Testis (tissue), 3 donors: ENCODE measurements around the gene SFXN1. TPM values are rescaled to one million over a fixed set of nuclear protein-coding genes. Genes with fewer than 3 reads are reported as not detected.
"Not testable (repeated sequence)": the region's sequence is repeated elsewhere in the genome, so short reads cannot be mapped to it uniquely, and the experiment has no call there.

ENCODE experiments used
- DNase-seq: peaks from one replicate; pipeline ENCODE4 v3.0.0-alpha.2; 2019
- H3K27ac ChIP-seq, 2 donors: fragments of 200-600 bp; sonication (generic); one replicate each; pipeline ENCODE4 v1.5.1; 2019
- H3K27me3 ChIP-seq: fragments of 200-600 bp; sonication (generic); one replicate; pipeline ENCODE4 v1.5.1; 2019
- H3K36me3 ChIP-seq: fragments of 200-600 bp; sonication (generic); one replicate; pipeline ENCODE4 v1.5.1; 2017; ENCODE audit warnings: low read depth; ENCODE audit errors: missing control alignments
- H3K4me1 ChIP-seq: fragments of 200-600 bp; sonication (generic); one replicate; pipeline ENCODE4 v1.5.1; 2019
- H3K4me3 ChIP-seq, 2 donors: fragments of 200-600 bp; sonication (generic); one replicate each; pipeline ENCODE4 v1.5.1; 2017 to 2019
- H3K9me3 ChIP-seq: fragments of 200-600 bp; sonication (generic); one replicate; pipeline ENCODE4 v1.5.1; 2017
- POLR2A ChIP-seq: fragments of 450-650 bp; IDR thresholded peaks from one replicate; pipeline ENCODE4 v1.6.1; 2017; ENCODE audit warnings: antibody characterized with exemption, mild to moderate bottlenecking, moderate library complexity
- WGBS, 2 donors: methylation state at CpG; one replicate each; pipeline ENCODE4 v1.1.5; 2018; 5-methylcytosine and 5-hydroxymethylcytosine counted together
- intact Hi-C: fragments of 100-400 bp; cut with DNase I; formaldehyde crosslinking; loops from one replicate; pipeline ENCODE4 v1.15.1; 2023; ENCODE audit warnings: low total_unique reads
- polyA plus RNA-seq: library from polyadenylated mRNA; stranded (reverse); fragments of 350-450 nt; fragmentation: Illumina TruSeq; extraction: RNeasy Lipid Tissue Mini Kit (QIAGEN cat#74804); gene quantifications from one replicate; pipeline ENCODE4 v1.2.3, GENCODE V29; 2014; ENCODE audit warnings: low read depth, low replicate concordance; ENCODE audit not compliant: insufficient read depth
- total RNA-seq, 2 donors: library from RNA; depleted of rRNA; stranded (reverse); fragments of >200 nt; gene quantifications; one replicate each; pipeline ENCODE4 v1.2.3, GENCODE V29; 2016
- TF ChIP-seq, protein P1 (sequence below), 3 experiments: fragments of 450-650 bp in 2 of 3; fragments of 200-600 bp in 1 of 3; sonication (generic) in 1 of 3; IDR thresholded peaks; one replicate each; pipeline ENCODE4 v1.5.1; 2016 to 2019; ENCODE audit warnings: antibody characterized with exemption in 3 of 3, mild to moderate bottlenecking in 2 of 3, moderate library complexity in 1 of 3

SFXN1 gene
- total and polyA plus RNA-seq, 3 donors from 2014 or later, result 22.6 to 44.5 (median 29.3) TPM

DNA sequence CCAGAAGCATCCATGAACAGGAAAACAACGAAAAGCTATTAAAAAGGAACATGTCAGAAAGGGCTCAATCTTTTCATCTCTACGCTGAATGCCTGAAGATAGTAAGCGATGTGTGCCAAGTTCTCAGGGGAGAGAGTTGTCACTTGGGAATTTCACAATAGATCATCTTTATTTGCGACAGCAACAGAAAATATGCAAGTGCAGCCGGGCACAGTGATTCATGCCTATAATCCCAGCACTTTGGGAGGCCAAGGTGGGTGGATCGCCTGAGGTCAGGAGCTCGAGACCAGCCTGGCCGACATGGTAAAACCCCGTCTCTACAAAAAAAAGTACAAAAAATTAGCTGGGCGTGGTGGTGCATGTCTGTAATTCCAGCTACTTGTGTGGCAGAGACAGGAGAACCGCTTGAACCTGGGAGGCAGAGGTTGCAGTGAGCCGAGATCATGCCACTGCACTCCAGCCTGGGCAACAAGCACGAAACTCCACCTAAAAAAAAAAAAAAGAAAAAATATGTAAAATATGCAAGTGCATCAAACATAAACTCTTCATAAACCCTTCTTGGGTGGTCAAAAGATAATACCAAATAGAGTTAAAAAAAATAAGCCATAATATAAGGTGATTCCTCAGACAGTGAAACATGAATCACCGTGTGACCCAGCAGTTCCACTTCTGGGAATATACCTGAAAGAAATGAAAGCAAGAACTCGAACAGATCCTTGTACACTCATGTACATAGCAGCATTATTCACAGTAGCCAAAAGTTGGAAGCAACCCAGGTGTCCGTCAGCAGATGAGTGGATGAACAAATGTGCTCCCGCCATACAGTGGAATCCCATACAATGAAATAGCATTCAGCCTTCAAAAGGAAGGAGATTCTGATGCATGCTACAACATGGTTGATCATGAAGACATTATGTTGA lies 16.2 kb downstream of the SFXN1 start:
- no peak overlapping the region for H3K4me3 ChIP-seq
- H3K27me3 ChIP-seq, result no peaks in the 10 kb centered on the region
- no peak overlapping the region for H3K27ac ChIP-seq
- no peaks in the 10 kb centered on the region for H3K4me1 ChIP-seq
- H3K36me3 ChIP-seq, result no peaks in the 10 kb centered on the region
- TF ChIP-seq, protein P1, sequence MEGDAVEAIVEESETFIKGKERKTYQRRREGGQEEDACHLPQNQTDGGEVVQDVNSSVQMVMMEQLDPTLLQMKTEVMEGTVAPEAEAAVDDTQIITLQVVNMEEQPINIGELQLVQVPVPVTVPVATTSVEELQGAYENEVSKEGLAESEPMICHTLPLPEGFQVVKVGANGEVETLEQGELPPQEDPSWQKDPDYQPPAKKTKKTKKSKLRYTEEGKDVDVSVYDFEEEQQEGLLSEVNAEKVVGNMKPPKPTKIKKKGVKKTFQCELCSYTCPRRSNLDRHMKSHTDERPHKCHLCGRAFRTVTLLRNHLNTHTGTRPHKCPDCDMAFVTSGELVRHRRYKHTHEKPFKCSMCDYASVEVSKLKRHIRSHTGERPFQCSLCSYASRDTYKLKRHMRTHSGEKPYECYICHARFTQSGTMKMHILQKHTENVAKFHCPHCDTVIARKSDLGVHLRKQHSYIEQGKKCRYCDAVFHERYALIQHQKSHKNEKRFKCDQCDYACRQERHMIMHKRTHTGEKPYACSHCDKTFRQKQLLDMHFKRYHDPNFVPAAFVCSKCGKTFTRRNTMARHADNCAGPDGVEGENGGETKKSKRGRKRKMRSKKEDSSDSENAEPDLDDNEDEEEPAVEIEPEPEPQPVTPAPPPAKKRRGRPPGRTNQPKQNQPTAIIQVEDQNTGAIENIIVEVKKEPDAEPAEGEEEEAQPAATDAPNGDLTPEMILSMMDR (IDR thresholded peaks at IDR 0.05), result no peak
- TF ChIP-seq POLR2A, result no peak
- intact Hi-C loops, result no loop called here
- DNase-seq, result no peak
- H3K9me3 ChIP-seq, result no peaks in the 10 kb centered on the region
- WGBS, 2 donors, result 83 to 85% methylated on average over 17 of the region's 17 CpGs

GRCh38 chr5:175501759-175502158 lies 23.4 kb downstream of the SFXN1 start:
- no peaks in the 10 kb centered on the region for H3K9me3 ChIP-seq
- H3K27ac ChIP-seq, result no peak overlapping the region
- no peak overlapping the region for H3K4me3 ChIP-seq
- 89% methylated on average over 7 of the region's 7 CpGs for WGBS, 2 donors
- intact Hi-C loops, result no loop called here
- no peaks in the 10 kb centered on the region for H3K4me1 ChIP-seq
- H3K36me3 ChIP-seq, result no peaks in the 10 kb centered on the region
- H3K27me3 ChIP-seq, result no peaks in the 10 kb centered on the region
- DNase-seq, result no peak
- TF ChIP-seq POLR2A, result no peak
- TF ChIP-seq, protein P1 (IDR thresholded peaks at IDR 0.05), result no peak

DNA sequence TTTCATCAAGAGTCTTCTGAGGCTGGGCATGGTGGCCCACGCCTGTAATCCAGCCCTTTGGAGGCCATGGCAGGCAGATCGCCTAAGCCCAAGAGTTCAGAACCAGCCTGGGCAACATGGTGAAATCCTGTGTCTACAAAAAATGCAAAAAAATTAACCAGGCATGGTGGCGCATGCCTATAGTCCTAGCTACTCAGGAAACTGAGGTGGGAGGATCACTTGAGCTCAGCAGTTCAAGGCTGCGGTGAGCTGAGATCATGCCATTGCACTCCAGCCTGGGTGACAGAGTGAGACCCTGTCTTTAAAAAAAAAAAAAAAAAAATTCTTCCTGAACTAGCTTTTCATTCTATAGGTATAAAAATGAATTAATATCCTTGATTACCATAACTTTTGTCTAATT lies 29.3 kb downstream of the SFXN1 start:
- H3K4me3 ChIP-seq, H3K9me3 ChIP-seq, intact Hi-C loops, H3K27ac ChIP-seq, H3K4me1 ChIP-seq, H3K27me3 ChIP-seq, H3K36me3 ChIP-seq, DNase-seq: not testable (repeated sequence)
- 90 to 93% methylated on average over 4 of the region's 4 CpGs for WGBS, 2 donors

GRCh38 chr5:175508896-175509295 lies 30.5 kb downstream of the SFXN1 start:
- Histone ChIP-seq H3K4me3 (no peak overlapping the region), H3K36me3 (no peaks in the 10 kb centered on the region), H3K27me3 (no peaks in the 10 kb centered on the region), H3K27ac (no peak overlapping the region), H3K9me3 (no peaks in the 10 kb centered on the region), H3K4me1 (no peaks in the 10 kb centered on the region)
- DNase-seq, result no peak
- intact Hi-C loops, result no loop called here
- WGBS, 2 donors, result 84 to 88% methylated on average over 2 of the region's 2 CpGs
- no peak for TF ChIP-seq POLR2A
- TF ChIP-seq, protein P1 (IDR thresholded peaks at IDR 0.05), result no peak

DNA sequence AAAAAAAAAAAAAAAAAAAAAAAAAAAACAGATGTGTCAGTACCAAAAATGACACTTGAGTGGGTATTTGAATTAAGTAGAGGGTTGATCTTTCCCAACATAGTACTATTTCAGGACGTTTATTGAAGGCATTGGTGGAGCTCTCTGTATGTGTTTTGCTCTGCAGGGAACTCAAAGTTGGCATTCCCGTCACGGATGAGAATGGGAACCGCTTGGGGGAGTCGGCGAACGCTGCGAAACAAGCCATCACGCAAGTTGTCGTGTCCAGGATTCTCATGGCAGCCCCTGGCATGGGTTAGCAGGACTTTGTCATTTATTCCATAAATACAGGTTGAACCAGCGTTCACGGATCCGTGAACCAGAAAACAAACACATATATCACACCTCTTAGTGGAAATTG lies 34.9 kb downstream of the SFXN1 start:
- intact Hi-C loops, result no loop called here
- 90 to 93% methylated on average over 13 of the region's 13 CpGs for WGBS, 2 donors
- DNase-seq, result no peak
- H3K4me1 ChIP-seq, result no peaks in the 10 kb centered on the region
- TF ChIP-seq POLR2A, result no peak
- TF ChIP-seq, protein P1 (IDR thresholded peaks at IDR 0.05), result no peak
- no peaks in the 10 kb centered on the region for H3K36me3 ChIP-seq
- no peak overlapping the region for H3K4me3 ChIP-seq
- H3K27ac ChIP-seq, result no peak overlapping the region
- H3K27me3 ChIP-seq, result no peaks in the 10 kb centered on the region
- no peaks in the 10 kb centered on the region for H3K9me3 ChIP-seq
